ENCODE results near the gene ZNF487. TPM values are rescaled to one million over a fixed set of nuclear protein-coding genes. Genes with fewer than 3 reads are reported as not detected.

Gene ZNF487
- total and polyA plus RNA-seq, 2 donors (not counting 1 experiment from before 2014, with no cell fraction given), result 9.8 to 14.8 TPM

- DNase-seq (peak; percentile 75), ATAC-seq (ENCODE audit: low read depth) (peak; percentile 82)
- Mint-ChIP-seq H3K4me3 (peak overlapping the region; percentile 75), H3K27me3 (no peaks in the 10 kb centered on the region), H3K9me3 (ENCODE audit: insufficient read depth) (no peaks in the 10 kb centered on the region), H3K27ac (peak overlapping the region; percentile 87), H3K4me1 (peaks cover 10% of the 10 kb centered on the region)
- ChIA-PET CTCF (interaction anchor here (1.0 to 1.7 kb wide), 4 partner anchors 13 to 79 kb away, joined by 3 to 10 read pairs (median 3); no protein-coding TSS in a partner anchor), POLR2A (interaction anchor here (0.6 to 1.1 kb wide), 5 partner anchors 9 to 31 kb away, joined by 3 to 8 read pairs (median 4); partner anchors contain the start of genes HNRNPF and ZNF487)
- intact Hi-C loops (cut with micrococcal nuclease), result loop anchor here (1.0 kb wide), 1 partner anchor 9 kb away; no protein-coding TSS in a partner anchor
- no peak overlapping the region for H3K9ac ChIP-seq (ENCODE audit: low read length)
- peaks cover 17 to 19% of the 10 kb centered on the region in 2 donors for H3K4me1 ChIP-seq (ENCODE audit: control insufficient read depth in 2 of 2, insufficient read depth in 2 of 2, low read length in 2 of 2)
- no peak overlapping the region for H2AFZ ChIP-seq (ENCODE audit: insufficient read depth, low read depth, low read length, poor library complexity, severe bottlenecking)
- peaks cover 0 to 4% (median 0%) of the 10 kb centered on the region in 3 donors for H3K9me3 ChIP-seq (ENCODE audit: control extremely low read depth in 1 of 3, control insufficient read depth in 2 of 3, insufficient read depth in 1 of 3, low read length in 2 of 3)
- H3K27me3 ChIP-seq (replicated peaks in 1 of 4; ENCODE audit: control extremely low read depth in 1 of 4, control insufficient read depth in 3 of 4, insufficient read depth in 4 of 4, low read length in 3 of 4), result no peaks in the 10 kb centered on the region
- no peak for TF ChIP-seq EZH2 (IDR thresholded peaks at IDR 0.05; ENCODE audit: borderline replicate concordance, insufficient read depth, low read depth, low read length, poor library complexity, severe bottlenecking)
- no peak for TF ChIP-seq CTCF (IDR thresholded peaks at IDR 0.05)
- H3K4me2 ChIP-seq (replicated peaks; ENCODE audit: low read depth, low read length, poor library complexity, severe bottlenecking), result peak overlapping the region; percentile 52
- peaks cover 6% of the 10 kb centered on the region for H3K79me2 ChIP-seq (ENCODE audit: control insufficient read depth, insufficient read depth, low read length)
- peak overlapping the region; percentile 19 to 62 for H3K27ac ChIP-seq (ENCODE audit: low read length in 2 of 2)
- H3K4me3 ChIP-seq (ENCODE audit: control extremely low read depth in 1 of 5, extremely low read depth in 1 of 5, insufficient read depth in 1 of 5, low read depth in 2 of 5, low read length in 4 of 5), result peak overlapping the region in 1 of 5 experiments; percentile 15
- H3K36me3 ChIP-seq (replicated peaks in 1 of 2; ENCODE audit: control extremely low read depth in 1 of 2, control insufficient read depth in 1 of 2, extremely low read depth in 1 of 2, insufficient read depth in 2 of 2, low read length in 1 of 2), result no peaks in the 10 kb centered on the region
- no peaks in the 10 kb centered on the region for H4K20me1 ChIP-seq (ENCODE audit: control insufficient read depth, insufficient read depth, low read length, poor library complexity, severe bottlenecking)
- 98% methylated on average over 3 of the region's 12 CpGs for WGBS (ENCODE audit: insufficient coverage)
Observed at GRCh38 chr10:43427166-43427825, 9.6 kb upstream of the ZNF487 start.

All from B cell (primary cell).